Ovary (tissue), 3 donors: ENCODE measurements around the gene RAB23.

Experiments
- EP300 ChIP-seq: sonication (generic); formaldehyde crosslinking; IDR thresholded peaks from one replicate; pipeline ENCODE4 v1.6.1; 2017; ENCODE audit warnings: antibody characterized with exemption
- TF ChIP-seq, protein P1 (sequence below), 3 donors: fragments of 450-650 bp in 2 of 3; fragments of 200-600 bp in 1 of 3; IDR thresholded peaks; one replicate each; pipeline versions ENCODE4 v1.5.1 to v1.8.0; 2016 to 2022; ENCODE audit warnings: antibody characterized with exemption in 3 of 3, mild to moderate bottlenecking in 1 of 3
- donor health status: DM: no; HTN: no; CAD: no.

DNA sequence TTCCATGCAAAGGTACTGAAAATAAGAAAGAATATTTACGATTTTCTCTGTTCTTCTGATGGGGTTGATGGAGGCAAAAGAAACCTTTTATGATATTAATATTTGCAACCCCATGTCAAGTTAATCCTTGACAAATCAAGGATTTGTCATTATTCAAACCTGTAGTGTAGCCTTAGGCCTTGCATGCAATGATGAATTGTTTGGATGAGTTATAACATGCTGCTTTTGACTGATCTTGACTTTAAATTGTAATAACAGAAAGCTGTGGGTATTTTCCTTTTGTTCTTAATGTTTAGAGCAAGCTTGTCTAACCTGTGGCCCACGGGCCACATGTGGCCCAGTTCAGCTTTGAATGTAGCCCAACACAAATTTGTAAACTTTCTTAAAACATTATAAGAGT is 63.0 kb downstream of the RAB23 start:
- TF ChIP-seq, protein P1, sequence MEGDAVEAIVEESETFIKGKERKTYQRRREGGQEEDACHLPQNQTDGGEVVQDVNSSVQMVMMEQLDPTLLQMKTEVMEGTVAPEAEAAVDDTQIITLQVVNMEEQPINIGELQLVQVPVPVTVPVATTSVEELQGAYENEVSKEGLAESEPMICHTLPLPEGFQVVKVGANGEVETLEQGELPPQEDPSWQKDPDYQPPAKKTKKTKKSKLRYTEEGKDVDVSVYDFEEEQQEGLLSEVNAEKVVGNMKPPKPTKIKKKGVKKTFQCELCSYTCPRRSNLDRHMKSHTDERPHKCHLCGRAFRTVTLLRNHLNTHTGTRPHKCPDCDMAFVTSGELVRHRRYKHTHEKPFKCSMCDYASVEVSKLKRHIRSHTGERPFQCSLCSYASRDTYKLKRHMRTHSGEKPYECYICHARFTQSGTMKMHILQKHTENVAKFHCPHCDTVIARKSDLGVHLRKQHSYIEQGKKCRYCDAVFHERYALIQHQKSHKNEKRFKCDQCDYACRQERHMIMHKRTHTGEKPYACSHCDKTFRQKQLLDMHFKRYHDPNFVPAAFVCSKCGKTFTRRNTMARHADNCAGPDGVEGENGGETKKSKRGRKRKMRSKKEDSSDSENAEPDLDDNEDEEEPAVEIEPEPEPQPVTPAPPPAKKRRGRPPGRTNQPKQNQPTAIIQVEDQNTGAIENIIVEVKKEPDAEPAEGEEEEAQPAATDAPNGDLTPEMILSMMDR (IDR thresholded peaks at IDR 0.05) = no peak
- no peak for TF ChIP-seq EP300
